Mammary epithelial cell (primary cell): Measurements from ENCODE around the gene SYT3.

Source experiments
- CTCF ChIP-seq, 2 donors: IDR thresholded peaks in 1 of 2; conservative IDR thresholded peaks in 1 of 2; 2 replicates each; pipeline ENCODE4 v1.5.1; 2011 to 2012; ENCODE audit warnings: inconsistent platforms in 2 of 2, low read length in 2 of 2, mild to moderate bottlenecking in 2 of 2, control low read depth in 1 of 2, low read depth in 1 of 2; ENCODE audit not compliant: insufficient read depth in 1 of 2; ENCODE audit errors: extremely low read depth in 1 of 2
- EZH2 ChIP-seq: IDR thresholded peaks from 2 replicates; pipeline ENCODE4 v1.6.1; 2012; ENCODE audit warnings: low read length, inconsistent platforms, borderline replicate concordance

DNA sequence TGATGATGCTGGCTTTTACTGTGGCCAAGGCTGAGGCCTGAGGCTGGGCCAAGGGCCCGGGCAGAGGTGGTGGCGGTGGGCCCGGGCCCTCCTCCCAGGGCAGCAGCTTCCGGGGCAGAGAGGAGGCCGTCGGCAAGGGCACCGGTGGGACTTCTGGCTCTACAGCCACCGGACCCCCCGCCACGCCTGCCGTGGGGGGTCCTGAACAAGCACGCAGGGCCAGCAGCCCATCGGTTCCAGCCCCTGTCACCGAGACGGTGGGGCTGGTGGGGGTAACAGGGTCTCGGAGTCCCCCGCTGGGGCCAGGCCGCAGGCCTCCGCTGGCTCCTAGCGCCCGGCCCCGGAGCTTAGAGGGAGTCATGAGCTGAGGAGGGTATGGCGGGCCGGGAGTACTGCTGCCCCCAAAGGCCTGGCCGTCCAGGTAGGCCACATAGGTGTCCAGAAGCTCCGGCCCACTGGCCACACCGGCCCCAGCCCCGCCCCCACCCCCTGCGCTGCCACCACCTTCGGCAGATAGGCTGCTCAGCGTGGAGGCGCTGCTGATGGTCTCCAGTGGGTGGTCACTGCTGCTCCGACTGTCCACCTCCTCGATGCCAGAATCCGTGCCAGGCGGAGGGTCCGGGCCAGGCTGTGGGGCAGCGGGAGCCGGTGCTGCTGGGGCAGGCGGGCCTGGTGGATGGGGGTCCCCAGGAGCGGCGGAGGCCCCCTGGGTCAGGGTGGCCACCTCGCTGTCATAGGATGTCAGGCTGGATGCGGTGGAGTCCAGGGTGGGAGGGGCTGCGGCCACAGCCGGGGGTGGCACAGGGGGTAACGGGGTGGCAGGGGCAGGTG, 26.9 kb upstream of the SYT3 start:
- no peak for TF ChIP-seq CTCF (conservative IDR thresholded peaks at IDR 0.05 in 1 of 2, IDR thresholded peaks at IDR 0.05 in 1 of 2; ENCODE audit: extremely low read depth in 1 of 2, insufficient read depth in 1 of 2, low read depth in 1 of 2, low read length in 2 of 2)
- no peak for TF ChIP-seq EZH2
